Measurements from ENCODE around the gene ELN.

The ELN gene

GRCh38 chr7:74051629-74052410 is 23.8 kb downstream of the ELN start:
- Histone ChIP-seq H3K4me3 (ENCODE audit: low read length in 2 of 2) (no peak overlapping the region), H3K9ac (ENCODE audit: low read depth in 1 of 2, low read length in 2 of 2) (no peak overlapping the region), H3K27me3 (ENCODE audit: control insufficient read depth in 2 of 2, insufficient read depth in 2 of 2, low read length in 2 of 2) (no peaks in the 10 kb centered on the region), H3K4me1 (ENCODE audit: control insufficient read depth in 2 of 2, insufficient read depth in 2 of 2, low read length in 2 of 2) (no peaks in the 10 kb centered on the region), H3K36me3 (ENCODE audit: control insufficient read depth in 2 of 2, insufficient read depth in 2 of 2, low read length in 2 of 2) (peaks cover 0 to 7% of the 10 kb centered on the region in 2 donors), H3K9me3 (ENCODE audit: control insufficient read depth in 2 of 2, low read length in 2 of 2) (no peaks in the 10 kb centered on the region), H3K27ac (ENCODE audit: low read depth in 2 of 2, low read length in 2 of 2) (no peak overlapping the region)

DNA sequence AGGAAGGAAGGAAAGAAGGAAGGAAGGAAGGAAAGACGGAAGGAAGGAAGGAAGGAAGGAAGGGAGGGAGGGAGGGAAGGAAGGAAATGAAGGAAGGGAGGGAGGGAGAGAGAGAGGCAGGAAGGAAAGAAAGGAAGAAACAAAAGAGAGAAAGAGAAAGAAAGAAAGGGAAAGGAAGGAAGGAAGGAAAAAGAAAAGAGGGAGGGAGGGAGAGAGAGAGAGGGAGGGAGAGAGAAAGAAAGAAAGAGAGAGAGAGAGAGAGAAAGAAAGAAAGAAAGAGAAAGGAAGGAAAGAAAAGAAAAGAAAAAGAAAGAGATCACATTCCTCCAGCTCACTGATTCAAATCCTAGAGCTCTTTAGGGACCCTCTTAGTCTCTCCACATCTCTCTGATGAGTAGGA is 24.7 kb downstream of the ELN start:
- Histone ChIP-seq H3K27me3 (ENCODE audit: control insufficient read depth in 2 of 2, insufficient read depth in 2 of 2, low read length in 2 of 2) (no peaks in the 10 kb centered on the region), H3K4me3 (ENCODE audit: low read length in 2 of 2) (no peak overlapping the region), H3K9me3 (ENCODE audit: control insufficient read depth in 2 of 2, low read length in 2 of 2) (no peaks in the 10 kb centered on the region), H3K9ac (ENCODE audit: low read depth in 1 of 2, low read length in 2 of 2) (no peak overlapping the region), H3K4me1 (ENCODE audit: control insufficient read depth in 2 of 2, insufficient read depth in 2 of 2, low read length in 2 of 2) (no peaks in the 10 kb centered on the region), H3K36me3 (ENCODE audit: control insufficient read depth in 2 of 2, insufficient read depth in 2 of 2, low read length in 2 of 2) (peaks cover 0 to 7% of the 10 kb centered on the region in 2 donors), H3K27ac (ENCODE audit: low read depth in 2 of 2, low read length in 2 of 2) (no peak overlapping the region)

GRCh38 chr7:74053589-74054186 is 25.7 kb downstream of the ELN start:
- Histone ChIP-seq H3K4me1 (ENCODE audit: control insufficient read depth in 2 of 2, insufficient read depth in 2 of 2, low read length in 2 of 2) (no peaks in the 10 kb centered on the region), H3K9me3 (ENCODE audit: control insufficient read depth in 2 of 2, low read length in 2 of 2) (no peaks in the 10 kb centered on the region), H3K27me3 (ENCODE audit: control insufficient read depth in 2 of 2, insufficient read depth in 2 of 2, low read length in 2 of 2) (no peaks in the 10 kb centered on the region), H3K27ac (ENCODE audit: low read depth in 2 of 2, low read length in 2 of 2) (no peak overlapping the region), H3K36me3 (ENCODE audit: control insufficient read depth in 2 of 2, insufficient read depth in 2 of 2, low read length in 2 of 2) (peaks cover 0 to 7% of the 10 kb centered on the region in 2 donors), H3K9ac (ENCODE audit: low read depth in 1 of 2, low read length in 2 of 2) (no peak overlapping the region), H3K4me3 (ENCODE audit: low read length in 2 of 2) (no peak overlapping the region)

DNA sequence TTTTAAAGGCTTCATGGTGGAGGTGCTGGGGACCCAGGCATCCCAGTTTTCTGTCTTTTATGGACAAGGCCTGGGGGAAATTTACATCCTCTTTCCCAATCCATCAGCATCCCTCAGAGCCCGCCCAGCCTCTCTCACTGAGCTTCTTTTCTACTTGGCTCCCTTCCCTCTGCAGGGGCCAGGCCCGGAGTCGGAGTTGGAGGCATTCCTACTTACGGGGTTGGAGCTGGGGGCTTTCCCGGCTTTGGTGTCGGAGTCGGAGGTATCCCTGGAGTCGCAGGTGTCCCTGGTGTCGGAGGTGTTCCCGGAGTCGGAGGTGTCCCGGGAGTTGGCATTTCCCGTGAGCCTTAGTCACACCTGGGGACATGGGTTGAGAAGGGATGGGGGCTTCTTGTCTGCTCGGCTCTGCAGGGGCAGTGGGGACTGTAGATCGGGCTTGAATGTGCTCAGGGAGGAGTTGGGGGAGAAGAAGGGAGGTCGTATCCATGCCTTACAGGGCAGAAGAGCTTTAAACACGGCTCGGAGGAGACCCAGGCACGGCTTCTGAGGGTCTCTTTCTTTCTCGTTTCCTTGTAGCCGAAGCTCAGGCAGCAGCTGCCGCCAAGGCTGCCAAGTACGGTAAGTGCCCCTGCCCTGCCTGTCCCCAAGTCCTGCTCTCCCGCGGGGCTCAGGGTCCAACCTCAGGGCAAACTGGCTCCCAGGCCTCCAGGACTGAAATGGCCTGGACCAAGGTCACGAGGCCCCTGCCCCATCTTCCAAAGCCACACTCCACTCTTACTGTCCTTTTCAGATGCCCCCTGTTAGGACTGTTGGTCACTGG is 28.3 kb downstream of the ELN start:
- no peak overlapping the region for H3K27ac ChIP-seq (ENCODE audit: low read depth in 2 of 2, low read length in 2 of 2)
- H3K4me1 ChIP-seq (ENCODE audit: control insufficient read depth in 2 of 2, insufficient read depth in 2 of 2, low read length in 2 of 2): peaks cover 12 to 13% of the 10 kb centered on the region in 2 donors
- no peaks in the 10 kb centered on the region for H3K27me3 ChIP-seq (ENCODE audit: control insufficient read depth in 2 of 2, insufficient read depth in 2 of 2, low read length in 2 of 2)
- peaks cover 0 to 3% of the 10 kb centered on the region in 2 donors for H3K36me3 ChIP-seq (ENCODE audit: control insufficient read depth in 2 of 2, insufficient read depth in 2 of 2, low read length in 2 of 2)
- no peak overlapping the region for H3K9ac ChIP-seq (ENCODE audit: low read depth in 1 of 2, low read length in 2 of 2)
- no peak overlapping the region for H3K4me3 ChIP-seq (ENCODE audit: low read length in 2 of 2)
- H3K9me3 ChIP-seq (ENCODE audit: control insufficient read depth in 2 of 2, low read length in 2 of 2): no peaks in the 10 kb centered on the region

- Histone ChIP-seq H3K9ac (ENCODE audit: low read depth in 1 of 2, low read length in 2 of 2) (no peak overlapping the region), H3K9me3 (ENCODE audit: control insufficient read depth in 2 of 2, low read length in 2 of 2) (no peaks in the 10 kb centered on the region), H3K27me3 (ENCODE audit: control insufficient read depth in 2 of 2, insufficient read depth in 2 of 2, low read length in 2 of 2) (no peaks in the 10 kb centered on the region), H3K4me1 (ENCODE audit: control insufficient read depth in 2 of 2, insufficient read depth in 2 of 2, low read length in 2 of 2) (peaks cover 18 to 21% of the 10 kb centered on the region in 2 donors), H3K27ac (ENCODE audit: low read depth in 2 of 2, low read length in 2 of 2) (no peak overlapping the region), H3K4me3 (ENCODE audit: low read length in 2 of 2) (no peak overlapping the region), H3K36me3 (ENCODE audit: control insufficient read depth in 2 of 2, insufficient read depth in 2 of 2, low read length in 2 of 2) (peaks cover 0 to 3% of the 10 kb centered on the region in 2 donors)
These were observed 29.4 kb downstream of the ELN start for GRCh38 chr7:74057216-74057925.

DNA sequence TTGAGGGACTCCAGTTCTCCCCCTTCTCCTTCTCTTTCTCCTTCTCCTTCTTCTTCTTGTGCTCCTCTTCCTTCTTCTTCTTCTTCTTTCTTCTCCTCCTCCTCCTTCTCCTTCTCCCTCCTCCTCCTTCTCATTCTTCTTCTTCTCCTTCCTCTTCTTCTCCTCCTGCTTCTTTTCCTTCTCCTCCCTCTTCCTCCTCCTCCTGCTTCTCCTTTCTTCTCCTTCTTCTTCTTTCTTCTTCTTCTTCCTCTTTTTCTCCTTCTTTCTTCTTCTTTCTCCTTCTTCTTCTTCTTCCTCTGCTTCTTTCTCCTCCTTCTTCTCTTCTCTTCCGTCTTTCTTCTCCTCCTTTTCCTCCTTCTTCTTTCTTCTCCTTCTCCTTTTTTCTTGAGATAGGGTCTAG is 30.0 kb downstream of the ELN start:
- Histone ChIP-seq H3K27me3 (ENCODE audit: control insufficient read depth in 2 of 2, insufficient read depth in 2 of 2, low read length in 2 of 2) (no peaks in the 10 kb centered on the region), H3K4me3 (ENCODE audit: low read length in 2 of 2) (no peak overlapping the region), H3K4me1 (ENCODE audit: control insufficient read depth in 2 of 2, insufficient read depth in 2 of 2, low read length in 2 of 2) (peaks cover 18 to 22% of the 10 kb centered on the region in 2 donors), H3K36me3 (ENCODE audit: control insufficient read depth in 2 of 2, insufficient read depth in 2 of 2, low read length in 2 of 2) (peaks cover 0 to 3% of the 10 kb centered on the region in 2 donors), H3K9ac (ENCODE audit: low read depth in 1 of 2, low read length in 2 of 2) (no peak overlapping the region), H3K9me3 (ENCODE audit: control insufficient read depth in 2 of 2, low read length in 2 of 2) (no peaks in the 10 kb centered on the region), H3K27ac (ENCODE audit: low read depth in 2 of 2, low read length in 2 of 2) (no peak overlapping the region)

GRCh38 chr7:74058486-74058885 is 30.5 kb downstream of the ELN start:
- Histone ChIP-seq H3K9me3 (ENCODE audit: control insufficient read depth in 2 of 2, low read length in 2 of 2) (no peaks in the 10 kb centered on the region), H3K27me3 (ENCODE audit: control insufficient read depth in 2 of 2, insufficient read depth in 2 of 2, low read length in 2 of 2) (no peaks in the 10 kb centered on the region), H3K36me3 (ENCODE audit: control insufficient read depth in 2 of 2, insufficient read depth in 2 of 2, low read length in 2 of 2) (peaks cover 0 to 3% of the 10 kb centered on the region in 2 donors), H3K4me3 (ENCODE audit: low read length in 2 of 2) (no peak overlapping the region), H3K4me1 (ENCODE audit: control insufficient read depth in 2 of 2, insufficient read depth in 2 of 2, low read length in 2 of 2) (peaks cover 18 to 22% of the 10 kb centered on the region in 2 donors), H3K9ac (ENCODE audit: low read depth in 1 of 2, low read length in 2 of 2) (no peak overlapping the region), H3K27ac (ENCODE audit: low read depth in 2 of 2, low read length in 2 of 2) (no peak overlapping the region)

- Histone ChIP-seq H3K9me3 (ENCODE audit: control insufficient read depth in 2 of 2, low read length in 2 of 2) (no peaks in the 10 kb centered on the region), H3K27ac (ENCODE audit: low read depth in 2 of 2, low read length in 2 of 2) (peak overlapping the region in 1 of 2 donors; percentile 89), H3K27me3 (ENCODE audit: control insufficient read depth in 2 of 2, insufficient read depth in 2 of 2, low read length in 2 of 2) (no peaks in the 10 kb centered on the region), H3K36me3 (ENCODE audit: control insufficient read depth in 2 of 2, insufficient read depth in 2 of 2, low read length in 2 of 2) (peaks cover 0 to 3% of the 10 kb centered on the region in 2 donors), H3K9ac (ENCODE audit: low read depth in 1 of 2, low read length in 2 of 2) (no peak overlapping the region), H3K4me3 (ENCODE audit: low read length in 2 of 2) (no peak overlapping the region), H3K4me1 (ENCODE audit: control insufficient read depth in 2 of 2, insufficient read depth in 2 of 2, low read length in 2 of 2) (peaks cover 18 to 22% of the 10 kb centered on the region in 2 donors)
These were observed 31.1 kb downstream of the ELN start for GRCh38 chr7:74059037-74059436.

- Histone ChIP-seq H3K27ac (ENCODE audit: low read depth in 2 of 2, low read length in 2 of 2) (peak overlapping the region; percentile 82 to 89), H3K9me3 (ENCODE audit: control insufficient read depth in 2 of 2, low read length in 2 of 2) (no peaks in the 10 kb centered on the region), H3K4me1 (ENCODE audit: control insufficient read depth in 2 of 2, insufficient read depth in 2 of 2, low read length in 2 of 2) (peaks cover 18 to 22% of the 10 kb centered on the region in 2 donors), H3K4me3 (ENCODE audit: low read length in 2 of 2) (peak overlapping the region in 1 of 2 donors; percentile 13), H3K36me3 (ENCODE audit: control insufficient read depth in 2 of 2, insufficient read depth in 2 of 2, low read length in 2 of 2) (peaks cover 0 to 3% of the 10 kb centered on the region in 2 donors), H3K9ac (ENCODE audit: low read depth in 1 of 2, low read length in 2 of 2) (peak overlapping the region; percentile 43 to 61), H3K27me3 (ENCODE audit: control insufficient read depth in 2 of 2, insufficient read depth in 2 of 2, low read length in 2 of 2) (no peaks in the 10 kb centered on the region)
These were observed 32.0 kb downstream of the ELN start for GRCh38 chr7:74059681-74060588.
